ENCODE data around the gene ATP11A.
"Not testable (repeated sequence)": the region's sequence is repeated elsewhere in the genome, so short reads cannot be mapped to it uniquely, and the experiment has no call there.

ATP11A gene

GRCh38 chr13:112843392-112844111 is 153.7 kb downstream of the ATP11A start:
- no peak for DNase-seq

- no peak for DNase-seq
Observed at GRCh38 chr13:112844411-112844810, 154.6 kb downstream of the ATP11A start.

- DNase-seq, result no peak
Observed at GRCh38 chr13:112844879-112845278, 155.0 kb downstream of the ATP11A start.

- no peak for DNase-seq
Observed at GRCh38 chr13:112845511-112846144, 155.8 kb downstream of the ATP11A start.

GRCh38 chr13:112846411-112847115 is 156.7 kb downstream of the ATP11A start:
- no peak for DNase-seq

- no peak for DNase-seq
Observed at GRCh38 chr13:112849500-112849899, 159.7 kb downstream of the ATP11A start.

- no peak for DNase-seq
Observed at GRCh38 chr13:112850273-112850672, 160.4 kb downstream of the ATP11A start.

- DNase-seq, result no peak
Observed at GRCh38 chr13:112851107-112852038, 161.5 kb downstream of the ATP11A start.

- DNase-seq, result no peak
Observed at GRCh38 chr13:112852392-112852791, 162.6 kb downstream of the ATP11A start.

- DNase-seq, result no peak
Observed at GRCh38 chr13:112852808-112853207, 163.0 kb downstream of the ATP11A start.

GRCh38 chr13:112854321-112854720 is 164.5 kb downstream of the ATP11A start:
- no peak for DNase-seq

GRCh38 chr13:112855859-112856258 is 166.0 kb downstream of the ATP11A start:
- DNase-seq, result no peak

GRCh38 chr13:112857914-112858490 is 168.2 kb downstream of the ATP11A start:
- no peak for DNase-seq

- DNase-seq, result no peak
Observed at GRCh38 chr13:112859128-112859816, 169.4 kb downstream of the ATP11A start.

- DNase-seq, result no peak
Observed at GRCh38 chr13:112859817-112860190, 170.0 kb downstream of the ATP11A start.

- no peak for DNase-seq
Observed at GRCh38 chr13:112861876-112862615, 172.2 kb downstream of the ATP11A start.

- DNase-seq, result not testable (repeated sequence)
Observed at GRCh38 chr13:112863356-112863755, 173.5 kb downstream of the ATP11A start.

GRCh38 chr13:112865478-112865877 is 175.6 kb downstream of the ATP11A start:
- not testable (repeated sequence) for DNase-seq

- DNase-seq, result no peak
Observed at GRCh38 chr13:112867301-112867711, 177.5 kb downstream of the ATP11A start.

- no peak for DNase-seq
Observed at GRCh38 chr13:112868308-112868707, 178.5 kb downstream of the ATP11A start.

All from activated gamma-delta T cell treated with Interleukin-2 at 50 U/mL for 16 hours (primary cell).